Cardiac muscle cell (in vitro differentiated cells and primary cell): ENCODE measurements around the gene EVC2. TPM values are rescaled to one million over a fixed set of nuclear protein-coding genes. Genes with fewer than 3 reads are reported as not detected.

Experiments
- DNase-seq, 2 donors: peaks; one replicate each; pipeline versions ENCODE4 v3.0.0 to v3.0.0-alpha.2; 2010 to 2017; ENCODE audit warnings: low read depth in 1 of 2, low spot score in 1 of 2
- H3K27ac ChIP-seq: fragments of 200-600 bp; sonication (generic); 2 replicates; pipeline ENCODE4 v1.5.1; 2016
- H3K27me3 ChIP-seq: fragments of 200-600 bp; sonication (generic); 2 replicates; pipeline ENCODE4 v1.6.0; 2016; ENCODE audit warnings: control low read depth
- H3K36me3 ChIP-seq: fragments of 200-600 bp; sonication (generic); 2 replicates; pipeline ENCODE4 v1.5.1; 2016; ENCODE audit warnings: control low read depth
- H3K4me1 ChIP-seq: fragments of 200-600 bp; sonication (generic); 2 replicates; pipeline ENCODE4 v1.8.1; 2017; ENCODE audit warnings: low read depth, mild to moderate bottlenecking, mixed run types
- H3K4me3 ChIP-seq: fragments of 200-600 bp; sonication (generic); 2 replicates; pipeline ENCODE4 v1.5.1; 2016; ENCODE audit warnings: mild to moderate bottlenecking
- H3K9me3 ChIP-seq: fragments of 200-600 bp; sonication (generic); 2 replicates; pipeline ENCODE4 v1.5.1; 2017; ENCODE audit warnings: low read depth, mild to moderate bottlenecking, control low read depth
- polyA plus RNA-seq: library from polyadenylated mRNA; unstranded; fragments of >200 nt; fragmentation: Nextera tagmentation; extraction: Ambion mirVana; gene quantifications from 2 replicates; pipeline ENCODE4 v1.2.1, GENCODE V29; 2016
- total RNA-seq: library from RNA; depleted of rRNA; stranded (reverse); fragments of >200 nt; gene quantifications from 2 replicates; pipeline ENCODE4 v1.2.3, GENCODE V29; 2016
- TF ChIP-seq, protein P1 (sequence below): IDR thresholded peaks from 2 replicates; pipeline ENCODE4 v1.5.1; 2012; ENCODE audit warnings: low read depth, mild to moderate bottlenecking, low read length

Gene EVC2
- total and polyA plus RNA-seq, 2 experiments from 2014 or later, result 2.0 to 3.1 TPM

DNA sequence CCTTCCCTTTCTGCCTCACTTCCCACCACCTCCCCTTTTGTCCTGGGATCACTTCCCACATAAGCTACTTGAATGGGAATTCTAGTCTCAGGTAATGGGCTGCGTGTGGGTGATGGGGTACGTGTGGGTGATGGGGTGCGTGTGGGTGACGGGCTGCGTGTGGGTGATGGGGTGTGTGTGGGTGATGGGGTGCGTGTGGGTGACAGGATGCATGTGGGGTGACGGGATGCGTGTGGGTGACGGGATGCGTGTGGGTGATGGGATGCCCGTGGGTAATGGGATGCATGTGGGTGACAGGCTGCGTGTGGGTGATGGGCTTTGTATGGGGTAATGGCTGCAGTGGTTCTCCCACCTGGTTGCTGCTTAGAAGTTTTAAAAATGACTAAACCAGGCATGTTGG lies 43.6 kb downstream of the EVC2 start:
- peaks cover 5% of the 10 kb centered on the region for H3K36me3 ChIP-seq
- TF ChIP-seq, protein P1, sequence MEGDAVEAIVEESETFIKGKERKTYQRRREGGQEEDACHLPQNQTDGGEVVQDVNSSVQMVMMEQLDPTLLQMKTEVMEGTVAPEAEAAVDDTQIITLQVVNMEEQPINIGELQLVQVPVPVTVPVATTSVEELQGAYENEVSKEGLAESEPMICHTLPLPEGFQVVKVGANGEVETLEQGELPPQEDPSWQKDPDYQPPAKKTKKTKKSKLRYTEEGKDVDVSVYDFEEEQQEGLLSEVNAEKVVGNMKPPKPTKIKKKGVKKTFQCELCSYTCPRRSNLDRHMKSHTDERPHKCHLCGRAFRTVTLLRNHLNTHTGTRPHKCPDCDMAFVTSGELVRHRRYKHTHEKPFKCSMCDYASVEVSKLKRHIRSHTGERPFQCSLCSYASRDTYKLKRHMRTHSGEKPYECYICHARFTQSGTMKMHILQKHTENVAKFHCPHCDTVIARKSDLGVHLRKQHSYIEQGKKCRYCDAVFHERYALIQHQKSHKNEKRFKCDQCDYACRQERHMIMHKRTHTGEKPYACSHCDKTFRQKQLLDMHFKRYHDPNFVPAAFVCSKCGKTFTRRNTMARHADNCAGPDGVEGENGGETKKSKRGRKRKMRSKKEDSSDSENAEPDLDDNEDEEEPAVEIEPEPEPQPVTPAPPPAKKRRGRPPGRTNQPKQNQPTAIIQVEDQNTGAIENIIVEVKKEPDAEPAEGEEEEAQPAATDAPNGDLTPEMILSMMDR, result no peak
- H3K4me1 ChIP-seq, result no peaks in the 10 kb centered on the region
- H3K9me3 ChIP-seq, result no peaks in the 10 kb centered on the region
- H3K4me3 ChIP-seq, result no peak overlapping the region
- no peak overlapping the region for H3K27ac ChIP-seq
- DNase-seq, result no peak
- no peaks in the 10 kb centered on the region for H3K27me3 ChIP-seq

DNA sequence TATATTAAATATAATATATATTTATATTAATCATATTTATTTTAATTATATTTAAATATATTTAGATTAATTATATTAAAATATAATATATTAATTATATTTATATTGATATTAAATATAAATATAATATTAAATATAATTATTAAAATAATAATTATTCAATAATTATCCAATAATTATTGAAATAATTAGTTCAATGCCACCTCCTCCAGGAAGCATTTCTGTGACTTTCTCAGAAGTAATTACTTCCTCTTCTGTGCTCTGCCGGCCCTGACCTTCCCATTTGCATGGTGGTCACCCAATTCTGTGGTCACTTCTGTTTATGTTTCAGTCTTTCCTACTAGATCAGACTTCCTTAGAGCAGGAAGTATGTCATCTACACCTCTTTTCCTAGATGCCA lies 45.8 kb downstream of the EVC2 start:
- no peaks in the 10 kb centered on the region for H3K9me3 ChIP-seq
- DNase-seq, result no peak
- H3K36me3 ChIP-seq, result peaks cover 5% of the 10 kb centered on the region
- H3K4me1 ChIP-seq, result no peaks in the 10 kb centered on the region
- no peak overlapping the region for H3K4me3 ChIP-seq
- no peak overlapping the region for H3K27ac ChIP-seq
- no peaks in the 10 kb centered on the region for H3K27me3 ChIP-seq
- TF ChIP-seq, protein P1, result no peak

DNA sequence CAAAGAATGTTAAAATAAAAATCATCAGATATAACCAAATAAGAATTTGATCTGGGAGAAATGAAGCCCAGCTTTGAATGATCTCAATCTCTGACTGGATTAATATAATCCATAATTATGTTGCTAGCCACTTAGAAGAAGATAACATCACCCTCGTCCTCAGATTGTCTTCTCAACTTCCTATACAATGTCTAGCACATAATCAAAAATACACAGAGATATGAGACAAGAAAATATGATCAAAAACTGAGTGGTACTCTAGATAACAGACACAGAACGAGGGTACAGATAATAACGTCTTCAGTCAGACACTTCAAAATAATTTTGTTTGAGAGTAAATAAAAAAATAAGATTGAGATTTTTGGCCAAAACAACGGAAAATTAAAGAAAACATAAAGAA lies 47.1 kb downstream of the EVC2 start:
- Histone ChIP-seq H3K4me1 (no peaks in the 10 kb centered on the region), H3K27me3 (no peaks in the 10 kb centered on the region), H3K27ac (no peak overlapping the region), H3K4me3 (no peak overlapping the region), H3K36me3 (peaks cover 5% of the 10 kb centered on the region), H3K9me3 (no peaks in the 10 kb centered on the region)
- TF ChIP-seq, protein P1, result no peak
- no peak for DNase-seq

DNA sequence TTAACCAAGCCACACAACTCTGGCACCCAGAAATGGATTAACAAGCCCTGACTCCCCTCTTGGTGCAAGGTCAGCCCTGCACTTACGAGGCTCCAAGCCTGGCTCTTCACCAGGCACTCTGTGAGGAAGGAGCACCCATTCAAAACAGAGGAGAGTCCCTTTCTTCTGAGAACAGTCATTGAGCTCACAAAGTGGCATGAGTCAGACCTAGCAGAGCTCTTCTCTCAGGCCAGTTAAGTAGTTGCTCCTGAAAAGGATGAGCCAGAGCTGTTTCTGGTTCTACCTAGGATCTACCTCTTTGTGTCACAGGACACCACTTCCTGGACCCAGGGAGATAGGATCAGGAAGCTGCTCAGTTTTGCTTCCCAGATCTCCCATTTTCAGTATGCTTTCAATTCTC lies 48.2 kb downstream of the EVC2 start:
- TF ChIP-seq, protein P1, result no peak
- DNase-seq, result no peak
- no peaks in the 10 kb centered on the region for H3K4me1 ChIP-seq

DNA sequence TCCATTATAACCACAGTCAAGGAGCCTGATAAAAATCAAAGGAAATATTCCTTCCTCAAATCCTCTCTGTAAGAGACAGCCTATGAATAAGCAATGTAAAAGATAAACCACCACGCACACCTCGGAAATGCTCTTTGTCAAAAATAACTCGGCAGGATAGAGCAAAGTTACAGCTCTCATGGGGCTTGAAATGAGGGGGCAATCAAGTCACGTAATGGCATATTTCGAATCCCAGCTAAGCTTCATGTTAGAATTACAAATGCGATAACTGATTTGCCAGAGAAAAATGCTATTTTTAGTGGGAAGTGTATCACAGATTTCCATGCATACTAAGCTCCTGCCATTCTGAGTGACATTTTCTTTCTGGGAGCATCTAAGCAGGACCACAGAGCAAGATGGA lies 49.4 kb downstream of the EVC2 start:
- no peak overlapping the region for H3K4me3 ChIP-seq
- no peaks in the 10 kb centered on the region for H3K9me3 ChIP-seq
- H3K36me3 ChIP-seq, result peaks cover 5% of the 10 kb centered on the region
- no peak overlapping the region for H3K27ac ChIP-seq
- DNase-seq, result no peak
- no peaks in the 10 kb centered on the region for H3K4me1 ChIP-seq
- TF ChIP-seq, protein P1, result no peak
- H3K27me3 ChIP-seq, result no peaks in the 10 kb centered on the region

More for the DNA sequence above, 48.2 kb downstream of the EVC2 start:
- Histone ChIP-seq H3K9me3 (no peaks in the 10 kb centered on the region), H3K4me3 (no peak overlapping the region), H3K27ac (no peak overlapping the region), H3K36me3 (peaks cover 5% of the 10 kb centered on the region), H3K27me3 (no peaks in the 10 kb centered on the region)

DNA sequence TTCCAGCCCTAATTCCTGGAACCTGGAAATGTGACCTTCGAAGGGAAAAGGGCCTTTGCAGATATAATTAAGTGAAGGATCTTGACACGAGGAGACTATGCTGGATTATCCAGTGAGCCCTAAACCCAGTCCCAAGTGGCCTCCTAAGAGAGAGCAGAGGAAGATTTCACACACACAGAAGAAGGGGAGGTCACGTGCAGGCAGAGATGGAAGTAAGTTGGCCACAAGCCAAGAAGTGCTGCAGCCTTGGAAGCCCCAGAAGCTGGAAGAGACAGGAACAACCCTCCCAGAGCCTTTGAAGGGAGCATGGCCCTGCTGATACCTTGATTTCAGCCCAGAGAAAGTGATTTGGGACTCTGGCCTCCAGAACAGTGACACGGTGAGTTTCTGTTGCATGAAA lies 51.9 kb downstream of the EVC2 start:
- Histone ChIP-seq H3K36me3 (no peaks in the 10 kb centered on the region), H3K4me1 (no peaks in the 10 kb centered on the region), H3K4me3 (no peak overlapping the region), H3K9me3 (no peaks in the 10 kb centered on the region), H3K27me3 (no peaks in the 10 kb centered on the region), H3K27ac (no peak overlapping the region)
- TF ChIP-seq, protein P1, result no peak
- DNase-seq, result peak; percentile 15 to 20
